GM12891 (cell line): ENCODE results near the gene TSEN34.

ENCODE experiments used
- PAX5 ChIP-seq: IDR thresholded peaks from 2 replicates; pipeline ENCODE4 v1.6.1; 2011; ENCODE audit warnings: low read length, moderate library complexity, mild to moderate bottlenecking; ENCODE audit not compliant: insufficient read depth, severe bottlenecking
- POLR2A ChIP-seq: IDR thresholded peaks from 2 replicates; pipeline ENCODE4 v1.6.1; 2011; ENCODE audit warnings: low read depth, low read length, control low read depth
- POLR2AphosphoS5 ChIP-seq: IDR thresholded peaks from 2 replicates; pipeline ENCODE4 v1.6.1; 2011; ENCODE audit warnings: low read depth, low read length, control low read depth
- SPI1 ChIP-seq: IDR thresholded peaks from 2 replicates; pipeline ENCODE4 v1.6.1; 2011; ENCODE audit warnings: low read depth, low read length, control low read depth
- TAF1 ChIP-seq: IDR thresholded peaks from 2 replicates; pipeline ENCODE4 v1.6.1; 2011; ENCODE audit warnings: low read depth, low read length, control low read depth

- TF ChIP-seq POLR2AphosphoS5, result no peak
- TF ChIP-seq POLR2A, result no peak
- TF ChIP-seq TAF1, result no peak
- no peak for TF ChIP-seq SPI1
- TF ChIP-seq PAX5, result no peak
Observed at GRCh38 chr19:54230031-54230430, 38.9 kb downstream of the TSEN34 start.
